Gastroesophageal sphincter (tissue), 3 donors: ENCODE measurements around the gene LIPI.

Source experiments
- CTCF ChIP-seq, 4 experiments: fragments of 200-600 bp in 2 of 4; fragments of 450-650 bp in 2 of 4; sonication (generic) in 1 of 4; IDR thresholded peaks; one replicate each; pipeline ENCODE4 v1.5.1; 2017 to 2019; ENCODE audit warnings: antibody characterized with exemption in 4 of 4, mild to moderate bottlenecking in 2 of 4, moderate library complexity in 2 of 4
- POLR2A ChIP-seq, 2 donors: fragments of 450-650 bp; IDR thresholded peaks; one replicate each; pipeline ENCODE4 v1.6.1; 2017; ENCODE audit warnings: antibody characterized with exemption in 2 of 2, mild to moderate bottlenecking in 2 of 2, moderate library complexity in 1 of 2
- POLR2AphosphoS5 ChIP-seq: sonication (generic); formaldehyde crosslinking; IDR thresholded peaks from one replicate; pipeline ENCODE4 v1.6.1; 2017; ENCODE audit warnings: antibody characterized with exemption

GRCh38 chr21:14241297-14241696 lies 30.5 kb upstream of the LIPI start:
- TF ChIP-seq CTCF (IDR thresholded peaks at IDR 0.05): no peak
- TF ChIP-seq POLR2A (IDR thresholded peaks at IDR 0.05): no peak
- TF ChIP-seq POLR2AphosphoS5: no peak
